ENCODE data around the gene CREB3L1.

The CREB3L1 gene

DNA sequence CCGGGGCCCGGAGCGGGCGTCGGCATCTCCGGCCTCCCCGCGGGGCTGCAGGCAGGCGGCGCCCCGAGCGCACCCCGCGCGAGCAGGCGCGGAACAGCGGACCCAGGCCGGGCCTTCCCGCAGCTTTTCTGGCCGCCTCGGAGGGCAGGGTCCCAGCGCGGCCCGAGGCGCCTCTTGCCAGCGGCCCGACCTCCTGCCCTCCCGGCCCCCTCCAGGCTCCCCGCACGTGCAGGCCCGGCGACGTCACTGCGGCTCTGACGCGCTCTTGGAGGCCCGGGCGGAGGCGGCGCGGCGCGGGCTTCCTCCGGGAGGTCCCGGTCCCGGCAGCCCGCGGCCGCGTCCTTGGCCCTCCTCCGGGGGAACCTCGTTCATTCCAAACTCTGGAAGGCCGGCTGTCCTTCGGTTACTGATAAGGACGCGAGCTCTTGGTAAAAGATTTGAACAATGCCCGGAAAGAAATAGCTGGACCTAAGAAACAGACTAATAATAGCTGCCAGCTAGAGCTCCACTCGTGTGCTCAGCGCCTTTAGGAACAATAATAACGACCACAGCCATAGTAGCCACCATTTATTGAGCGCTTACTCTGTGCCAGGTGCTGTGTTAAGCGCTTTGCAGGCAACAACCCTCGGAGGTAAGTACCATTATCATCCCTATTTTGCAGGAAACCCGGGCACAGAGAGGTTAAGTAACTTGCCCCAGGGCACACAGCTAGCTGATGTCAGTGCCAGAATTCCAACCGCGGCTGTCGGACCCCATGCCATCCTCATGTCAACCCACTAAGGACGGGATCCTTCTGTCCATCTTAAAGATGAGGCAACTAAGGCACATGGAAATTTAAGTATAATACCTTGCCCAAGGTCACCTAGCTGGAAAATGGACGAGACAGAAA lies 39.1 kb upstream of the CREB3L1 start:
- DNase-seq (ENCODE audit: low read depth), result no peak
- H3K4me3 ChIP-seq (ENCODE audit: low read length), result peak overlapping the region; percentile 41
- TF ChIP-seq CTCF (conservative IDR thresholded peaks at IDR 0.05; ENCODE audit: low read depth, low read length), result no peak

DNA sequence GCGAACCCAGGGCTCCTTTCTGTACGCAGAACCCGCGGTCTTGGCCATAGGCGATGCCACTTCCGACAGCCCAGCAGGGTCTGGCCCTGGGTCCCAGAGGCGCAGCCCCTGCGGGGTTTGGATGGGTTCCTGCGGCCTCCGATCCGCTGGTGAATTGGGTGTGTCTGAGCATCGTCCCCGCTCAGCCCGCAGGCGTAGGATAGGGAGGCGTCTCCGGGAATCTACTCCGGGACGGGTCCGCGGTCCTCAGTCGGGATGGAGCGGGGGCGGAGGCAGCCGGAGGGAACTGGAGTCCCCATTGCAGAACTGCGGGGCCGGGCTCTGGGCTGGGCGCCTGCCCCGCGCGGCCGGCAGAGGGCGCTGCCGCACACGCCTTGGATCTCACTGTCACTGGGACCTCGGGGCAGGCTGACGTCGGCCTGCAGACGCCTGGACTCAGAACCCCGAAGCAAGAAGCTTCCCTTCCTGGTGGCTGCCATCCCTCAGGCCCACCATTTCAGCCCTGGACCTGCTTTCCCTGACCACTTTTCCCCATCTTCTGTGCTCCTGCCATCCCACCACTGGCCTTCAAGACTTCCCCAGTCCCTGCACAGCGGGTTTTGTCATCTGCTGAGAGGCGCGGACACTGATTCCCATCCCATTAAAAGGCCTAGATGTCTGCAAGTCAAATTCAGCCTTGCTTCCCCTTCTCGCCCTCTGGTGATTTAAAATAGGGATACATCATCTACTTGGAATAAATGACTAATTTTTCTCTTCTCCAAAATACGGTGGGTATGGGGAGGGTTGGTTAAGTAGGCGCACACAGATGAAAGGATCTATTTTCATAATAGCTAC lies 38.3 kb upstream of the CREB3L1 start:
- H3K4me3 ChIP-seq (ENCODE audit: low read length), result peak overlapping the region; percentile 41
- DNase-seq (ENCODE audit: low read depth), result no peak
- TF ChIP-seq CTCF (conservative IDR thresholded peaks at IDR 0.05; ENCODE audit: low read depth, low read length), result peak; percentile 83

GRCh38 chr11:46239801-46240061 lies 37.7 kb upstream of the CREB3L1 start:
- TF ChIP-seq CTCF (conservative IDR thresholded peaks at IDR 0.05; ENCODE audit: low read depth, low read length), result no peak
- DNase-seq (ENCODE audit: low read depth), result peak; percentile 54
- H3K4me3 ChIP-seq (ENCODE audit: low read length), result no peak overlapping the region

DNA sequence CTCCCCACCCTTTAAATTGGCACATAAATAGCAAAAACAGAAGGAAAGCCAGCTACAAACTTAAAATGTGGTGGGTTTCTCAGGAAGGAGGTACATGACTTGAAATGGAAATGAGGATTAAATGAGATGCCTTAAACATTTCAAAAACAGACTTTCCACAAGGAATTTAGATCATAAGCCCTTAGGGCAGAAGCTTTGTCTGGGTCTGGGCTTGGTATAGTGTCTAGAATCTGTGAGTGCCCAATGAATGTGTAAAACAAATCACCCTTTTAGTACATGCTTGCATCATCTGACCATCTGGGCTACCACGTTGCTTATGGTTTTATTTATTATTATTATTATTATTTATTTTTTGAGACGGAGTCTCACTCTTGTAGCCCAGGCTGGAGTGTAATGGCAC lies 37.1 kb upstream of the CREB3L1 start:
- DNase-seq (ENCODE audit: low read depth), result no peak
- TF ChIP-seq CTCF (conservative IDR thresholded peaks at IDR 0.05; ENCODE audit: low read depth, low read length), result no peak
- no peak overlapping the region for H3K4me3 ChIP-seq (ENCODE audit: low read length)

GRCh38 chr11:46240861-46241260 lies 36.6 kb upstream of the CREB3L1 start:
- no peak overlapping the region for H3K4me3 ChIP-seq (ENCODE audit: low read length)
- TF ChIP-seq CTCF (conservative IDR thresholded peaks at IDR 0.05; ENCODE audit: low read depth, low read length), result no peak
- no peak for DNase-seq (ENCODE audit: low read depth)

- DNase-seq (ENCODE audit: low read depth), result no peak
- TF ChIP-seq CTCF (conservative IDR thresholded peaks at IDR 0.05; ENCODE audit: low read depth, low read length), result no peak
- H3K4me3 ChIP-seq (ENCODE audit: low read length), result peak overlapping the region; percentile 67
Measured at GRCh38 chr11:46242041-46242951, 35.2 kb upstream of the CREB3L1 start.

Data from retinal pigment epithelial cell (primary cell).